ENCODE data around the gene TADA1. TPM values are rescaled to one million over a fixed set of nuclear protein-coding genes. Genes with fewer than 3 reads are reported as not detected.

The TADA1 gene
- polyA plus RNA-seq, 2 of the 4 experiments (the other 2 are of a cell fraction) = 11.4 to 25.6 TPM

DNA sequence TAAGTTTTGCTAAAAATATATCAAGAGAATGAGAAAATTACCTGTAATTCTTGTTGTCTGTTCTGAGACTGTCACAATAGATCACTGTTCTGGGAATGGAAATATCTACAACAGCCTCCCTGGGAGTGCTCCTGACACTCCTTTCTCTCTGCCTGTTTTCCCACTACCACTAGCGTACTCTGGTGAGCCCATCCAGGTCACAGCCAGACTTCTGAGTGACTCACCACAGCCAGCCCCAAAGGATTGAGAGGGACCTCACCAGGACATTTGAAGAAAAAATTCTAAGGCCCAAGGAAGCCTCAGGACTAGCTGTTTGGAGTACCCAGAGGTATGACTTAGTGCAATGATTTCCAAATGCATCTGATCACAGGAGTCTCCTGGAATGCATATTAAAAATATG, 39.0 kb upstream of the TADA1 start:
- DNase-seq (ENCODE audit: low read depth in 1 of 2, low spot score in 1 of 2) (no peak), ATAC-seq (no peak), FAIRE-seq (no peak)
- POLR2A ChIA-PET = no interaction called here
- no peaks in the 10 kb centered on the region for H3K4me1 ChIP-seq
- no peak overlapping the region for H3K27ac ChIP-seq
- H3K9me3 ChIP-seq = peaks cover 11% of the 10 kb centered on the region
- H3K4me2 ChIP-seq = no peak overlapping the region
- TF ChIP-seq CHD2 (IDR thresholded peaks at IDR 0.05; ENCODE audit: low read length, partially characterized antibody) = no peak
- TF ChIP-seq GATA3 (IDR thresholded peaks at IDR 0.05; ENCODE audit: borderline replicate concordance) = no peak
- TF ChIP-seq, protein P1, sequence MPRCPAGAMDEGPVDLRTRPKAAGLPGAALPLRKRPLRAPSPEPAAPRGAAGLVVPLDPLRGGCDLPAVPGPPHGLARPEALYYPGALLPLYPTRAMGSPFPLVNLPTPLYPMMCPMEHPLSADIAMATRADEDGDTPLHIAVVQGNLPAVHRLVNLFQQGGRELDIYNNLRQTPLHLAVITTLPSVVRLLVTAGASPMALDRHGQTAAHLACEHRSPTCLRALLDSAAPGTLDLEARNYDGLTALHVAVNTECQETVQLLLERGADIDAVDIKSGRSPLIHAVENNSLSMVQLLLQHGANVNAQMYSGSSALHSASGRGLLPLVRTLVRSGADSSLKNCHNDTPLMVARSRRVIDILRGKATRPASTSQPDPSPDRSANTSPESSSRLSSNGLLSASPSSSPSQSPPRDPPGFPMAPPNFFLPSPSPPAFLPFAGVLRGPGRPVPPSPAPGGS (IDR thresholded peaks at IDR 0.05) = no peak
- TF ChIP-seq RNF2 (IDR thresholded peaks at IDR 0.05; ENCODE audit: borderline replicate concordance, low read depth) = no peak
- no peak for TF ChIP-seq CBX8 (IDR thresholded peaks at IDR 0.05)
- no peak for TF ChIP-seq RFX5 (IDR thresholded peaks at IDR 0.05)
- TF ChIP-seq HOXB13 (CRISPR knock-in tag; IDR thresholded peaks at IDR 0.05; ENCODE audit: low read depth) = no peak
- no peak for TF ChIP-seq JUN (IDR thresholded peaks at IDR 0.05)
- no peak for TF ChIP-seq ESRRA (IDR thresholded peaks at IDR 0.05; ENCODE audit: borderline replicate concordance, low read length)
- no peak for TF ChIP-seq MAFK (IDR thresholded peaks at IDR 0.05; ENCODE audit: partially characterized antibody)
- no peak for TF ChIP-seq ZSCAN20 (CRISPR knock-in tag; IDR thresholded peaks at IDR 0.05)
- TF ChIP-seq ZC3H11A (IDR thresholded peaks at IDR 0.05) = no peak
- TF ChIP-seq, protein P2, sequence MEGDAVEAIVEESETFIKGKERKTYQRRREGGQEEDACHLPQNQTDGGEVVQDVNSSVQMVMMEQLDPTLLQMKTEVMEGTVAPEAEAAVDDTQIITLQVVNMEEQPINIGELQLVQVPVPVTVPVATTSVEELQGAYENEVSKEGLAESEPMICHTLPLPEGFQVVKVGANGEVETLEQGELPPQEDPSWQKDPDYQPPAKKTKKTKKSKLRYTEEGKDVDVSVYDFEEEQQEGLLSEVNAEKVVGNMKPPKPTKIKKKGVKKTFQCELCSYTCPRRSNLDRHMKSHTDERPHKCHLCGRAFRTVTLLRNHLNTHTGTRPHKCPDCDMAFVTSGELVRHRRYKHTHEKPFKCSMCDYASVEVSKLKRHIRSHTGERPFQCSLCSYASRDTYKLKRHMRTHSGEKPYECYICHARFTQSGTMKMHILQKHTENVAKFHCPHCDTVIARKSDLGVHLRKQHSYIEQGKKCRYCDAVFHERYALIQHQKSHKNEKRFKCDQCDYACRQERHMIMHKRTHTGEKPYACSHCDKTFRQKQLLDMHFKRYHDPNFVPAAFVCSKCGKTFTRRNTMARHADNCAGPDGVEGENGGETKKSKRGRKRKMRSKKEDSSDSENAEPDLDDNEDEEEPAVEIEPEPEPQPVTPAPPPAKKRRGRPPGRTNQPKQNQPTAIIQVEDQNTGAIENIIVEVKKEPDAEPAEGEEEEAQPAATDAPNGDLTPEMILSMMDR (IDR thresholded peaks at IDR 0.05) = no peak
- TF ChIP-seq PHF8 (IDR thresholded peaks at IDR 0.05; ENCODE audit: borderline replicate concordance, low read depth) = no peak
- TF ChIP-seq, protein P3, sequence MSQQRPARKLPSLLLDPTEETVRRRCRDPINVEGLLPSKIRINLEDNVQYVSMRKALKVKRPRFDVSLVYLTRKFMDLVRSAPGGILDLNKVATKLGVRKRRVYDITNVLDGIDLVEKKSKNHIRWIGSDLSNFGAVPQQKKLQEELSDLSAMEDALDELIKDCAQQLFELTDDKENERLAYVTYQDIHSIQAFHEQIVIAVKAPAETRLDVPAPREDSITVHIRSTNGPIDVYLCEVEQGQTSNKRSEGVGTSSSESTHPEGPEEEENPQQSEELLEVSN (IDR thresholded peaks at IDR 0.05; ENCODE audit: borderline replicate concordance, low read depth) = no peak
- no peak overlapping the region for H3K4me3 ChIP-seq
- 43% methylated on average over 1 of the region's 1 CpG for WGBS (ENCODE audit: missing lambda C conversion rate)
- CTCF ChIA-PET = interaction anchor here (22.2 kb wide), 1 partner anchor 143 kb away, joined by 534 read pairs; no protein-coding TSS in a partner anchor

DNA sequence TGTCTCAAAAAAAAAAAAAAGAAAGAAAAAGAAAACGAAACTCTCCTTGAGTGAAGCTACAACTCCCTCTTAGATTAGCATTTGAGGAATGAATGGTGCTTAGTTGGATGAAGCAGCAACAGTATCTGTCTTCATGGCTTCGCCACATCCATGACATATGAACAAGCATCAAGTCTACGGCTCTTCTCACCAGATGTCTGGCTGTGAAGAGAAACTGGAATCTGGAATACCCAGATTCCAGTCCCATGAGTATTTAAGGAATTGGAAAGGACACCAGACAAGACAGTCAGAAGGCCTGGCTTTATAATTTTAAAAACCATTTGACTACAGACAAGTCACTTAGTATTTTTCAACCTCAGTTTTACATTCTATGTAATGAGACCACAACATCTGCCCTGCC, 38.0 kb upstream of the TADA1 start:
- DNase-seq (ENCODE audit: low read depth in 1 of 2, low spot score in 1 of 2) = no peak
- no peak for FAIRE-seq
- WGBS (ENCODE audit: missing lambda C conversion rate) = 22% methylated on average over 3 of the region's 3 CpGs

More for the DNA sequence above, 38.0 kb upstream of the TADA1 start:
- Histone ChIP-seq H3K4me3 (no peak overlapping the region), H3K9me3 (peaks cover 11% of the 10 kb centered on the region), H3K4me2 (no peak overlapping the region), H3K27ac (no peak overlapping the region), H3K4me1 (no peaks in the 10 kb centered on the region)
- no peak for ATAC-seq
- ChIA-PET POLR2A (no interaction called here), CTCF (interaction anchor here (0.6 to 22.2 kb wide), 3 partner anchors 8 to 144 kb away, joined by 3 to 534 read pairs (median 3); no protein-coding TSS in a partner anchor)
- TF ChIP-seq CBX2 (IDR thresholded peaks at IDR 0.05; ENCODE audit: borderline replicate concordance, low read depth) (no peak), RFX5 (IDR thresholded peaks at IDR 0.05) (no peak), RCOR1 (IDR thresholded peaks at IDR 0.05; ENCODE audit: low read depth, low read length) (no peak), HOXB13 (CRISPR knock-in tag; IDR thresholded peaks at IDR 0.05; ENCODE audit: low read depth) (no peak), JUN (IDR thresholded peaks at IDR 0.05) (no peak), EHMT2 (IDR thresholded peaks at IDR 0.05; ENCODE audit: low read depth) (no peak), MAZ (IDR thresholded peaks at IDR 0.05; ENCODE audit: borderline replicate concordance, low read depth, low read length) (no peak), CHD4 (IDR thresholded peaks at IDR 0.05; ENCODE audit: borderline replicate concordance) (no peak), NFE2L2 (conservative IDR thresholded peaks at IDR 0.05; ENCODE audit: low read length) (no peak), FOXS1 (CRISPR knock-in tag; IDR thresholded peaks at IDR 0.05) (no peak)
- TF ChIP-seq, protein P3 (IDR thresholded peaks at IDR 0.05; ENCODE audit: borderline replicate concordance, low read depth) = no peak
- TF ChIP-seq, protein P4, sequence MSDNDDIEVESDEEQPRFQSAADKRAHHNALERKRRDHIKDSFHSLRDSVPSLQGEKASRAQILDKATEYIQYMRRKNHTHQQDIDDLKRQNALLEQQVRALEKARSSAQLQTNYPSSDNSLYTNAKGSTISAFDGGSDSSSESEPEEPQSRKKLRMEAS (IDR thresholded peaks at IDR 0.05) = no peak
- TF ChIP-seq, protein P5, sequence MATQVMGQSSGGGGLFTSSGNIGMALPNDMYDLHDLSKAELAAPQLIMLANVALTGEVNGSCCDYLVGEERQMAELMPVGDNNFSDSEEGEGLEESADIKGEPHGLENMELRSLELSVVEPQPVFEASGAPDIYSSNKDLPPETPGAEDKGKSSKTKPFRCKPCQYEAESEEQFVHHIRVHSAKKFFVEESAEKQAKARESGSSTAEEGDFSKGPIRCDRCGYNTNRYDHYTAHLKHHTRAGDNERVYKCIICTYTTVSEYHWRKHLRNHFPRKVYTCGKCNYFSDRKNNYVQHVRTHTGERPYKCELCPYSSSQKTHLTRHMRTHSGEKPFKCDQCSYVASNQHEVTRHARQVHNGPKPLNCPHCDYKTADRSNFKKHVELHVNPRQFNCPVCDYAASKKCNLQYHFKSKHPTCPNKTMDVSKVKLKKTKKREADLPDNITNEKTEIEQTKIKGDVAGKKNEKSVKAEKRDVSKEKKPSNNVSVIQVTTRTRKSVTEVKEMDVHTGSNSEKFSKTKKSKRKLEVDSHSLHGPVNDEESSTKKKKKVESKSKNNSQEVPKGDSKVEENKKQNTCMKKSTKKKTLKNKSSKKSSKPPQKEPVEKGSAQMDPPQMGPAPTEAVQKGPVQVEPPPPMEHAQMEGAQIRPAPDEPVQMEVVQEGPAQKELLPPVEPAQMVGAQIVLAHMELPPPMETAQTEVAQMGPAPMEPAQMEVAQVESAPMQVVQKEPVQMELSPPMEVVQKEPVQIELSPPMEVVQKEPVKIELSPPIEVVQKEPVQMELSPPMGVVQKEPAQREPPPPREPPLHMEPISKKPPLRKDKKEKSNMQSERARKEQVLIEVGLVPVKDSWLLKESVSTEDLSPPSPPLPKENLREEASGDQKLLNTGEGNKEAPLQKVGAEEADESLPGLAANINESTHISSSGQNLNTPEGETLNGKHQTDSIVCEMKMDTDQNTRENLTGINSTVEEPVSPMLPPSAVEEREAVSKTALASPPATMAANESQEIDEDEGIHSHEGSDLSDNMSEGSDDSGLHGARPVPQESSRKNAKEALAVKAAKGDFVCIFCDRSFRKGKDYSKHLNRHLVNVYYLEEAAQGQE (IDR thresholded peaks at IDR 0.05) = no peak
- TF ChIP-seq, protein P6, sequence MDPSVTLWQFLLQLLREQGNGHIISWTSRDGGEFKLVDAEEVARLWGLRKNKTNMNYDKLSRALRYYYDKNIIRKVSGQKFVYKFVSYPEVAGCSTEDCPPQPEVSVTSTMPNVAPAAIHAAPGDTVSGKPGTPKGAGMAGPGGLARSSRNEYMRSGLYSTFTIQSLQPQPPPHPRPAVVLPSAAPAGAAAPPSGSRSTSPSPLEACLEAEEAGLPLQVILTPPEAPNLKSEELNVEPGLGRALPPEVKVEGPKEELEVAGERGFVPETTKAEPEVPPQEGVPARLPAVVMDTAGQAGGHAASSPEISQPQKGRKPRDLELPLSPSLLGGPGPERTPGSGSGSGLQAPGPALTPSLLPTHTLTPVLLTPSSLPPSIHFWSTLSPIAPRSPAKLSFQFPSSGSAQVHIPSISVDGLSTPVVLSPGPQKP (IDR thresholded peaks at IDR 0.05; ENCODE audit: low read depth, low read length) = no peak
